Naive B cell (primary cell): ENCODE results near the gene KLRC4. TPM values are rescaled to one million over a fixed set of nuclear protein-coding genes. Genes with fewer than 3 reads are reported as not detected.
"Not testable (repeated sequence)": the region's sequence is repeated elsewhere in the genome, so short reads cannot be mapped to it uniquely, and the experiment has no call there.

Source experiments
- ATAC-seq, 2 donors: fragments of 150-1000 bp; cut with Tn5 transposase; 2 replicates each; pipeline ENCODE4 v1.10.0; 2021; ENCODE audit warnings: low read depth in 2 of 2, mild to moderate bottlenecking in 2 of 2, moderate library complexity in 2 of 2
- DNase-seq: peaks from one replicate; pipeline ENCODE4 v3.0.0; 2022
- H3K27ac Mint-ChIP-seq, 6 donors: one replicate each; pipeline ENCODE4 v1.8.0; 2020 to 2022; ENCODE audit warnings: mild to moderate bottlenecking in 6 of 6, mixed read lengths in 6 of 6, moderate library complexity in 5 of 6, inconsistent platforms in 2 of 6
- H3K27me3 Mint-ChIP-seq, 3 donors: one replicate each; pipeline ENCODE4 v1.8.0; 2021 to 2022; ENCODE audit warnings: mixed read lengths in 3 of 3, mild to moderate bottlenecking in 1 of 3
- H3K36me3 Mint-ChIP-seq, 2 donors: one replicate each; pipeline ENCODE4 v1.8.0; 2020 to 2022; ENCODE audit warnings: mixed read lengths in 2 of 2, inconsistent platforms in 1 of 2, mild to moderate bottlenecking in 1 of 2
- H3K4me1 Mint-ChIP-seq, 3 donors: one replicate each; pipeline ENCODE4 v1.8.0; 2020 to 2022; ENCODE audit warnings: mixed read lengths in 3 of 3, inconsistent platforms in 1 of 3, mild to moderate bottlenecking in 1 of 3, moderate library complexity in 1 of 3
- H3K4me3 Mint-ChIP-seq, 8 donors: one replicate each; pipeline ENCODE4 v1.8.0; 2020 to 2022; ENCODE audit warnings: mild to moderate bottlenecking in 8 of 8, mixed read lengths in 8 of 8, moderate library complexity in 8 of 8, inconsistent platforms in 2 of 8
- H3K9me3 Mint-ChIP-seq, 7 donors: one replicate each; pipeline ENCODE4 v1.8.0; 2020 to 2022; ENCODE audit warnings: mixed read lengths in 7 of 7, mild to moderate bottlenecking in 5 of 7, inconsistent platforms in 2 of 7, moderate library complexity in 1 of 7
- polyA plus RNA-seq, 6 donors: library from polyadenylated mRNA; unstranded; fragments of 300-500 nt; fragmentation: Illumina TruSeq; gene quantifications; one replicate each; pipeline ENCODE4 v1.2.3, GENCODE V29; 2021; ENCODE audit warnings: low read depth in 6 of 6

The KLRC4 gene
- polyA plus RNA-seq, 6 donors from 2014 or later = not detected

DNA sequence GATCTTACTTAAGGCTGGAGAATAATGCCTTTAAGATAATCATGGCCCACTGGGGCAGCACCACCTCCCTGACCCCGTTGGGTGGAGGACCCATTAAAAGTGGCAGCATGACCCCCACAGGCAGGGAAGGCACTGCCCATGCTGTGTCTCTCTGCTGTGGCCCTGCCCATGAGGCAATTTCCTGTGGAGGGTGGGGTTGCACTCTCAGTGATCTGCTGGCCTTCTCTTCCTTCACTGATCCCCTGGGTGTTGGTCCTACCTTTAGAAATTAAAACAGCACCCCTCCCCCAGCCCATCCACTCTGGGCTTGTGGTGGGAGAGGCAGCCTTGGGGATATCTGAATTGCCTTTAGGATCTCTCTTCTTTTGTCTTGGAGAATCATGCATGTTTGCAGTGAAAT is 37.0 kb downstream of the KLRC4 start:
- DNase-seq (no peak), ATAC-seq (no peak)
- Mint-ChIP-seq H3K27me3 (peaks cover 0 to 7% (median 0%) of the 10 kb centered on the region in 3 donors), H3K4me3 (peak overlapping the region in 3 of 8 donors; percentile 4 to 59 (median 41)), H3K9me3 (peaks cover 0 to 2% (median 0%) of the 10 kb centered on the region in 7 donors), H3K27ac (peak overlapping the region in 3 of 6 donors; percentile 53 to 68 (median 63)), H3K4me1 (peaks cover 9 to 34% (median 16%) of the 10 kb centered on the region in 3 donors), H3K36me3 (peaks cover 7 to 10% of the 10 kb centered on the region in 2 donors)

- DNase-seq, ATAC-seq, H3K9me3 Mint-ChIP-seq, H3K27me3 Mint-ChIP-seq: not testable (repeated sequence)
- Mint-ChIP-seq H3K4me3 (peak overlapping the region in 1 of 8 donors; percentile 25), H3K27ac (peak overlapping the region in 5 of 6 donors; percentile 7 to 90 (median 80)), H3K36me3 (peaks cover 7 to 10% of the 10 kb centered on the region in 2 donors), H3K4me1 (peaks cover 9 to 34% (median 18%) of the 10 kb centered on the region in 3 donors)
Measured at GRCh38 chr12:10371893-10372535, 37.5 kb downstream of the KLRC4 start.

DNA sequence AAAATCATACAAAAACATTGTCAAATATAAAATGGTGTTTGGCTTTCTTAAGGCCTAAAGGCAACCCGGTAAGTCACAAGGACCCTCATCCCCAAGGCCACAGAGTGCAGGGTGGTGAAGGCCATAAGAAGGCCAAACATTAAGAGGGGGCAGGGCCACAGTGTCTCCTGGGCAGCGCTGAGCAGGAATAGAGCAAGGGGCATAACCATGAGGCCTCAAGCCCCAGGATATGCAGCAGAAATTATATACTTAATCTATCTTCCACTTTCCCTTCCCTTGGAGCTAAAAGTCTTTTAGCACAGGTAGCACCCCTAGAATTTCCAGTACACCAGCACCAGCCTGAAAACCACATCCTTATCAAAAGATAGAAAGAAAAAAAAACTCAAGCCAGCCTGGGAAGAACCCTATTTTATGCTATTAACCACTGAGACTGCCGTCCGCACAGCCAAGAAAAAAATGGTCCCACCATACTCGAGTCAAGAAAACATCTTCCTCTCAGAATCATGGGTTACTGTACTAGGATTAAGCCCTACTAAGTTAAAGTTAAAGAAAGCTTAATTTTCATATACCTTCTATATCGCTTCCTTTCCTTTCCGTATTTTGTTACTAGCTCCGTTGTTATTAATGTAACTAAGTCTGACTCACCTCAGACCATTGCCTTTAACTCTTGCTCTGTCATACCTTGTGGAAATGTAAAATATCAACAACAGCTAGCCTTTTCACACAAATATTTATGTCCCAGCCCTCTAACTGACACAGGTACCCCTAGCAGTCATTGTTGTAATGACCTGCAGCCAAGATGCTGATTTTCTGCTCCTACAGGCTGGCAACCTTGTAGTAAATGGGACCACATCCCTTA is 39.8 kb downstream of the KLRC4 start:
- H3K4me3 Mint-ChIP-seq = no peak overlapping the region
- H3K4me1 Mint-ChIP-seq = peaks cover 9 to 34% (median 21%) of the 10 kb centered on the region in 3 donors
- peaks cover 0 to 7% (median 0%) of the 10 kb centered on the region in 3 donors for H3K27me3 Mint-ChIP-seq
- peaks cover 7 to 10% of the 10 kb centered on the region in 2 donors for H3K36me3 Mint-ChIP-seq
- ATAC-seq = no peak
- H3K9me3 Mint-ChIP-seq = peaks cover 0 to 2% (median 0%) of the 10 kb centered on the region in 7 donors
- peak overlapping the region in 1 of 6 donors; percentile 22 for H3K27ac Mint-ChIP-seq
- DNase-seq = no peak

- Mint-ChIP-seq H3K4me3 (peak overlapping the region in 2 of 8 donors; percentile 13 to 77), H3K9me3 (peaks cover 0 to 2% (median 0%) of the 10 kb centered on the region in 7 donors), H3K4me1 (peaks cover 9 to 29% (median 21%) of the 10 kb centered on the region in 3 donors), H3K27ac (peak overlapping the region in 2 of 6 donors; percentile 11 to 52), H3K36me3 (peaks cover 7 to 10% of the 10 kb centered on the region in 2 donors), H3K27me3 (peaks cover 0 to 7% (median 0%) of the 10 kb centered on the region in 3 donors)
- DNase-seq (no peak), ATAC-seq (no peak)
Measured at GRCh38 chr12:10368206-10369171, 41.1 kb downstream of the KLRC4 start.

- Mint-ChIP-seq H3K36me3 (peaks cover 7 to 10% of the 10 kb centered on the region in 2 donors), H3K4me3 (peak overlapping the region in 1 of 8 donors; percentile 13), H3K4me1 (peaks cover 5 to 25% (median 19%) of the 10 kb centered on the region in 3 donors), H3K27ac (peak overlapping the region in 1 of 6 donors; percentile 41)
- not testable (repeated sequence) for ATAC-seq, DNase-seq, H3K27me3 Mint-ChIP-seq, H3K9me3 Mint-ChIP-seq
Measured at GRCh38 chr12:10367714-10368113, 41.8 kb downstream of the KLRC4 start.

- DNase-seq = no peak
- ATAC-seq = no peak
- H3K4me3 Mint-ChIP-seq = no peak overlapping the region
- H3K9me3 Mint-ChIP-seq = peaks cover 0 to 2% (median 0%) of the 10 kb centered on the region in 7 donors
- H3K36me3 Mint-ChIP-seq = peaks cover 7 to 10% of the 10 kb centered on the region in 2 donors
- peaks cover 0 to 7% (median 0%) of the 10 kb centered on the region in 3 donors for H3K27me3 Mint-ChIP-seq
- peak overlapping the region in 1 of 6 donors; percentile 47 for H3K27ac Mint-ChIP-seq
- H3K4me1 Mint-ChIP-seq = peaks cover 0 to 17% (median 10%) of the 10 kb centered on the region in 3 donors
Measured at GRCh38 chr12:10366875-10367274, 42.7 kb downstream of the KLRC4 start.

- Mint-ChIP-seq H3K27ac (no peak overlapping the region), H3K4me1 (peaks cover 2 to 19% (median 8%) of the 10 kb centered on the region in 3 donors), H3K36me3 (peaks cover 8 to 10% of the 10 kb centered on the region in 2 donors), H3K27me3 (peaks cover 0 to 7% (median 0%) of the 10 kb centered on the region in 3 donors), H3K4me3 (no peak overlapping the region), H3K9me3 (peaks cover 0 to 2% (median 0%) of the 10 kb centered on the region in 7 donors)
- DNase-seq (no peak), ATAC-seq (no peak)
Measured at GRCh38 chr12:10365696-10366405, 43.7 kb downstream of the KLRC4 start.

DNA sequence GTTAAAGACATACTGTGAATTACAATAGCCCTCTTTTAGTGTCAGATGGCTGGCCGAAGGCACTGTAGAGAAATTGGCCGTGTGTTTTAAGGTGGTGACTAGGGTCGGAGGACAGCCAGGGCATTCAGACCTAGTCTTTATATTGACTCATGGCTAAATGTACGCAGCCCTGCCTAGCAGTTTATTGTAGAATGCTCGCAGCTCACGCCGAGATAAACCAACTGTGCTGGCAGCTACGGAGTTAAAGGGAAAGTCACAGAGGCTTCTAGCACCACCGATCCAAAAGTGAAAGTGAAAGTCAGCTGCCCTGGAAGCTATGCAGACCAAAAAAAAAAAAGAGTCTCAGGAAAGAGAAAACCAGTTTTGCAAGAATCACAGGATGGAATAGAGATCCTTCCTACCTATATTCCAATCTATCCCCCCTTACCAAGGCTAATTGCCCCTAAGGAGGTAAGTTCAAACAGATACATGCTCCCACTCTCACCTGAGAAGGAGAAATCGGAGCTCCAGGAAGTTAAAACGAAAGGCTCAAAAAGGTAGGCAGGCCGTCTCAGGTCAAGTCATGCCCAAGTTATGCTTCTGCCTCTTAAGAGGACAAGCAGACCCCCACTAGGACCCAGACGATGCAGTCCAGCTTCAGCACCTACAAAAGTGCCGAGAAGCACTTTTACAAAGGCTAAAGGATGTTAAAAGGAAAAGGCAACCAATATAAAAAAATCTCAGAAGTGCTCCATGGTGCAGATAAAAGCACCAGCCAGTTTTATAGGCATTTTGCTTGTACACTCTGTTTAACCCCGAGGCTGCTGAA is 44.5 kb downstream of the KLRC4 start:
- H3K9me3 Mint-ChIP-seq = peaks cover 0 to 4% (median 0%) of the 10 kb centered on the region in 7 donors
- DNase-seq = peak; percentile 72
- H3K27ac Mint-ChIP-seq = no peak overlapping the region
- no peak overlapping the region for H3K4me3 Mint-ChIP-seq
- peak; percentile 82 to 84 for ATAC-seq
- H3K27me3 Mint-ChIP-seq = peaks cover 0 to under 1% (median 0%) of the 10 kb centered on the region in 3 donors
- H3K36me3 Mint-ChIP-seq = peaks cover 6 to 10% of the 10 kb centered on the region in 2 donors
- peaks cover 4 to 22% (median 11%) of the 10 kb centered on the region in 3 donors for H3K4me1 Mint-ChIP-seq

DNA sequence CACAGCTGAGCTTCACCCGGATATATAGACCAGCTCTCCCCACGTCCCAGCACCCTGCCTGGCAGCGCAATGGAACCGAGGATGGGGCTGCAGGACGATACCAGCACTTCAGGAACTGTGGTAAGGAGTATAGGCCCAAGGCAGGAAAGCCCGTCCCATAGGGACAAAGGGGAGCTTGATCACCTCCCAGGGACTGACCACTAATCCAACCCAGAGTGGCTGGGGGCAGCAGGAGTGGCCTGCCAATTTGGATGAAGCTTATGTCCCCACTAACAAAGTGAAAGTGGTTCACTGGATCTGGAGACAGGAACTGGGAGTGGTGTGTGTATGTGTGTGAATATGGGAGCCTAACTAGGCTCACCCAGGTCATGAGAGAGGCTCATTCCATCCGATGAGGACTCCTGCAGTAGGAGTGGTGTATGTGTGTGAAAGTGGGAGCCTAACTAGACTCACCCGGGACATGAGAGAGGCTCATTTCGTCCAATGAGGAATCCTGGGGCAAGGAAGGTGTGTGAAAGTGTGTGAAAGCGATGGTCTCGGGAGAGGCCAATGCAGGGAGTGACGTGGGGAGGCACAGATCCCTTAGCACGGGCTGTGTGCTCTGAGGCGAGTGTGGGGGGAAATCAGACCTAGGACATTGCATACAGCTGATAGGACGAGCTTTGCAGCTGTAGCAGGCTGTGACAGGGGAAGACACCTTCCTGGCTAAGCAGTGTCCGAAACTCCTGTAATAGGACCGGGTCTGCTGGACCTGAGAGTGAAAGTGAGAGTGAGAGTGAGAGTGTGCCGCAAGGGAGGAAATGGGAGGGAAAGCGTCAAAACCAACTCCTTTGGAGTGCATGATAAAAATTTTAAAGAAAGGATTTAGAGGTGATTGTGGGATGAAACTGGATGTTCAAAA is 45.4 kb downstream of the KLRC4 start:
- H3K27ac Mint-ChIP-seq = no peak overlapping the region
- H3K4me1 Mint-ChIP-seq = peaks cover 4 to 22% (median 11%) of the 10 kb centered on the region in 3 donors
- no peak overlapping the region for H3K4me3 Mint-ChIP-seq
- ATAC-seq = peak; percentile 58 to 59
- peak; percentile 47 for DNase-seq
- H3K36me3 Mint-ChIP-seq = peaks cover 4 to 10% of the 10 kb centered on the region in 2 donors
- peaks cover 0 to 4% (median 0%) of the 10 kb centered on the region in 7 donors for H3K9me3 Mint-ChIP-seq
- H3K27me3 Mint-ChIP-seq = no peaks in the 10 kb centered on the region

DNA sequence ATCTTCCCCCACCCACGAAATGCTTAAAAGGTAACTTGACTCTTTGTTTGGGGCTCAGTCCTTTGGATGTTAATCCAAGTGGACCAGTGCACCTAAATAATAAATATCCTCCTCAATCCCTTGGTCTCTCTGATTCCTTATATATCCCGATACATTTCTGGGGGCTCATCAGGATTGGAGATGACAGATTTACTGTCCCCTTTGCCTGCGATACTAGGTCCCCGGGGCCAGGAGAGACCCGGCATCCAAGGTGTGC is 46.0 kb downstream of the KLRC4 start:
- peaks cover 0 to 4% (median 0%) of the 10 kb centered on the region in 7 donors for H3K9me3 Mint-ChIP-seq
- H3K36me3 Mint-ChIP-seq = peaks cover 4 to 9% of the 10 kb centered on the region in 2 donors
- H3K4me1 Mint-ChIP-seq = peaks cover 4 to 18% (median 11%) of the 10 kb centered on the region in 3 donors
- H3K27ac Mint-ChIP-seq = no peak overlapping the region
- DNase-seq (no peak), ATAC-seq (no peak)
- H3K4me3 Mint-ChIP-seq = no peak overlapping the region
- H3K27me3 Mint-ChIP-seq = no peaks in the 10 kb centered on the region
